ENCODE results near the gene ZNF777.
"Not testable (repeated sequence)": the region's sequence is repeated elsewhere in the genome, so short reads cannot be mapped to it uniquely, and the experiment has no call there.

The ZNF777 gene

GRCh38 chr7:149498811-149499210 is 37.9 kb upstream of the ZNF777 start:
- no peak for DNase-seq (ENCODE audit: low read depth)
- TF ChIP-seq, protein P1, sequence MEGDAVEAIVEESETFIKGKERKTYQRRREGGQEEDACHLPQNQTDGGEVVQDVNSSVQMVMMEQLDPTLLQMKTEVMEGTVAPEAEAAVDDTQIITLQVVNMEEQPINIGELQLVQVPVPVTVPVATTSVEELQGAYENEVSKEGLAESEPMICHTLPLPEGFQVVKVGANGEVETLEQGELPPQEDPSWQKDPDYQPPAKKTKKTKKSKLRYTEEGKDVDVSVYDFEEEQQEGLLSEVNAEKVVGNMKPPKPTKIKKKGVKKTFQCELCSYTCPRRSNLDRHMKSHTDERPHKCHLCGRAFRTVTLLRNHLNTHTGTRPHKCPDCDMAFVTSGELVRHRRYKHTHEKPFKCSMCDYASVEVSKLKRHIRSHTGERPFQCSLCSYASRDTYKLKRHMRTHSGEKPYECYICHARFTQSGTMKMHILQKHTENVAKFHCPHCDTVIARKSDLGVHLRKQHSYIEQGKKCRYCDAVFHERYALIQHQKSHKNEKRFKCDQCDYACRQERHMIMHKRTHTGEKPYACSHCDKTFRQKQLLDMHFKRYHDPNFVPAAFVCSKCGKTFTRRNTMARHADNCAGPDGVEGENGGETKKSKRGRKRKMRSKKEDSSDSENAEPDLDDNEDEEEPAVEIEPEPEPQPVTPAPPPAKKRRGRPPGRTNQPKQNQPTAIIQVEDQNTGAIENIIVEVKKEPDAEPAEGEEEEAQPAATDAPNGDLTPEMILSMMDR (conservative IDR thresholded peaks at IDR 0.05; ENCODE audit: low read depth, low read length) = no peak
- no peak overlapping the region for H3K4me3 ChIP-seq (ENCODE audit: low read depth, low read length)

DNA sequence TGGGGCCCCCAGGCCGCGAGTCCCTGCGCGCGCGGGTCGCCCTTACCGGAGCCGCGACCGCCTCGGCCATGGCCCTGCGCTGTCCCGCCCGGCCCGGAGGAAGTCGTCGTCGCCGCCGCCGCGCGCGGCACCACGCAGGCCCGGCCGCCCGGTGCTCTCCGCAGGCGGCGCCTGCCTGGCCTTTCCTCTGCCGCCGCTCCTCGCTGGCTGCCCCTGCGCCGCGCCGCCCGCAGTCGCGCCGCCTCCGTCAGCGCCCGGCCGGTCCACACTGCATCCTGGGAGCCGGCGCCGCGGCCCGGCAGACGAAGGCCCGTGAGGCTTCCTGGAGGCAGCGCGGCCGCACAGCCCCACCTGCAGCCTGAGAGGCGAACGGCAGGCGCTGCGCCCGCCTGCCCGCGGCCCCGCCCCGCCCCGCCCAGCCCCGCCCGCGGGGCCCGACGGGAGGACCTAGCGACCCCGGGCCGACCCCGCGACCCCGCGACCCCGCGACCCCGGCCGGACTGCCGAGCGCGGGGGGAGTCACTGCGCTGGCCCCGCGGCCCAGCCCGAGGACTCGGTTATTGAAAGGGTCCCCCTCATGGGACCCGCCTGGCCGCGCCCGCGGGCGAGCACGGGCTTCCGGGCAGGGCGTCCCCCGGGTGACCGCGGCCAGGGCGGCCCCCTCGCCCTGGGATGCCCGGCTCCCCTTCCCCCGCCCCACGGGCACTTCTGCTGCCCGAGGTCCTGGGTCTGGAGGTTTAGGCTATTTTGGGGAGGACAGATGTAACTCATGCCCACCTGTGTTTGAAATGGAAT is 36.8 kb upstream of the ZNF777 start, which contains the start of gene ZNF746:
TSS of gene ZNF746 (minus strand) at position 343 of the 795 bp plus-strand sequence. CDS start at position 70, 273 bp downstream.
- TF ChIP-seq, protein P1 (conservative IDR thresholded peaks at IDR 0.05; ENCODE audit: low read depth, low read length) = peak; percentile 55
- peak; percentile 85 for DNase-seq (ENCODE audit: low read depth)

DNA sequence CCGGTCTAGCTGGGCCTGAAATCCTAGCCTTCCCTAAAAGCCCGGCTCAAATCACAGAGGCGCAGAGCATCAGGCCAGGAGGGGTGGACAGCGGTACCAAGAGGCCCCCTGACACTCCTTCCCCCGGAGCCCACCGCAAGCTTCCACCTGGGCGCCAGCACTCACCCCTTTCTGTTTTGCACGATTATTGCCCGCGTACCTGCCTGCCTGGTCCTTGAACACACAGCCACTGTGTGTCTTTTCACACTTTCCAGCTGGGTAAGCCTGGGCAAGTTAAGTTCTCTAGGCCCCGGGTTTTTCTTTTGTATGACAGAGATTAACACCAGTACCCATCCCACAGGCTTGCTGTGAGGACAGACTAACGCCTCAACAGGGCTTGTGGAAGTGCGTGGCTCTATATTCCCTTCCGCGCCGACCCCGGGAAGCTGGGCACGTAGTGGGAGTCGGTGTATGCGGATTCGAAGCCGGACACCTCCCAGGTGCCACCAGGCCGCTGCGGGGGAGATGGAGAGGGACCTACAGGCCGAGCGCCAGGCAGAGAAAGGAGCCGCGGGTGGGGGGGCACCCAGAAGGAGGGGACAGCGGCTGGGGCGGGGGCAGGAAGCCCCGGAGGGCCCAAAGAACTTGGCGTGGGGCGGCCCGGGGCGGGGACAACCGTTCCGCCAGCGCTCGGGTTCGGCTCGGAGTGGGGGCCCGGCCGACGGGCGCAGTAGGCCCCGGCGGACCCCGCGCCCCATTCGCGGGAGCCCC is 36.0 kb upstream of the ZNF777 start:
- peak overlapping the region; percentile 72 for H3K4me3 ChIP-seq (ENCODE audit: low read depth, low read length)
- DNase-seq (ENCODE audit: low read depth) = peak; percentile 33
- TF ChIP-seq, protein P1 (conservative IDR thresholded peaks at IDR 0.05; ENCODE audit: low read depth, low read length) = no peak

More for the DNA sequence above, 36.8 kb upstream of the ZNF777 start, which contains the start of gene ZNF746:
- peak within 1 kb of the TSS; percentile 72 for H3K4me3 ChIP-seq (ENCODE audit: low read depth, low read length)

DNA sequence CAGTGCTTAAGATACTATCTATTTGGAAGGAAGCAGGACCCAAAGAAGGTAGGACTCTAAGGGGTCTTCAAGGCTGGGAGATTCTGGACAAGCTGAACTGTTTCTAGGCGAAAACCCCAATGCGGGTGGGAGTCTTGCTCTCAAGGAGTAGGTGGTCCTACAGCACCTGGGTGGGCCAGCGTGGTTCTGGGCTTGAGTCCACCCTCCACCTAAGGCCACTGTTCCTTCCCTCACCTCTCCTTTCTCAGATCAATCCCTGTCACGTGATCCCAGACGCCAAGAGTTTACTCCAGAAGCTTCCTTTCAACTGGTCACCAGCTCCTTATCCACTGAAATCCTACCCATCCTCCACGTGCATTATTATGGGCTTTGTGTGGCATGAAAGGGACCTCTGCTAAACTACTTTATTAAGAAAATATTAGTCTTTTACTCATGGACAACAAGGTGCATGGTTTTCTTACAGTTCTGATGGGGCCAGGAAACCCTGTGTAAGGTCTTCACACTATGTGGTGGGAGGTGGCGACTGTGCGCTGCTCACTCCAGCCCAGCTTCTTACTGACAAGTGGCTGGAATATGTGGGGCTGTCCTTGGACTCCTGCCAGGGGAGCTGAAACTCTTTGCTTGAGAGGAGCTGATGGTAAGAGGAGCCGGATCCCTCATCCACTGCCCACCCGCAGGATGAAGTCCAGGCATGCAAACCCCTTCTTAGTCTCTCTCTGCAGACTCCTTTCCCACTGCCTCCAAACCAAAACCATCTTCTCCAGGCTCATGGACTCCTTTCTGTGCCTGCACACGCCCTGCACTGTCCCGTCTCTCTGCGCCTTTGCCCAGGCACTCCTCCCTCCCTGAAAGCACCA is 35.2 kb upstream of the ZNF777 start:
- H3K4me3 ChIP-seq (ENCODE audit: low read depth, low read length) = peak overlapping the region; percentile 72
- TF ChIP-seq, protein P1 (conservative IDR thresholded peaks at IDR 0.05; ENCODE audit: low read depth, low read length) = no peak
- peak; percentile 89 for DNase-seq (ENCODE audit: low read depth)

DNA sequence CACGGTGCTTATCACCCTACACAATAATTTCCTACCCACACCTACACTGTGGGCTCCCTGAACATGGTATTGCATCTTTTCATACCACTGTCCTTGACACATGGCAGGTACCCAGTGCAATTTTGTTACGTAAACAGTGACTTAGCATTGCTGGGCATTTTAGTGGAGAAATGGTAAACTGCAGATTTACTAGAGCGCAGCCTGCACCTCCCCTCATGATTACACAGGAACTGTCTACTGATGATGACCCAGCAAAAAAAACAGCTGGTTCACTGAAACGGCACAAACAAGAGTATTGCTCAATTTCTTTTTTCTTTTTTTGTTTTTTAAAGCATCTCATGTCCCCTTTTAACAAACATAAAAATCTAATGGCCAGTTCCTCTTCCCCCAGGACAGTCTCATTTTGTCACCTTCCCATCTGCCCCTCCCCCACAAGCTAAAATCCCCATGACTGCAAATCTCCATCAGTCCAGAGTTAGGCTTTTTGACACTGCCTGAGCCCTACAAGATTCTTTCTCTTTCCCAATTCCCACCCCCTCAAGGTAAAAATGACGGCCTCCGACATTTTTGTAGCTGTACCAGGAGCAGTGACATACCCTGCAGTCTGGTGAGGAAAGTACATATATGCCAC is 34.0 kb upstream of the ZNF777 start:
- peak; percentile 66 for DNase-seq (ENCODE audit: low read depth)
- TF ChIP-seq, protein P1 (conservative IDR thresholded peaks at IDR 0.05; ENCODE audit: low read depth, low read length) = no peak
- H3K4me3 ChIP-seq (ENCODE audit: low read depth, low read length) = no peak overlapping the region

GRCh38 chr7:149493975-149494374 is 33.1 kb upstream of the ZNF777 start:
- not testable (repeated sequence) for DNase-seq (ENCODE audit: low read depth); H3K4me3 ChIP-seq (ENCODE audit: low read depth, low read length)

All from choroid plexus epithelial cell (primary cell).